Glomerular endothelial cell (primary cell): Measurements from ENCODE around the gene THSD4. TPM values are rescaled to one million over a fixed set of nuclear protein-coding genes. Genes with fewer than 3 reads are reported as not detected.
"Not testable (repeated sequence)": the region's sequence is repeated elsewhere in the genome, so short reads cannot be mapped to it uniquely, and the experiment has no call there.

ENCODE experiments used
- DNase-seq: peaks from one replicate; pipeline ENCODE4 v3.0.0-alpha.2; 2011; ENCODE audit warnings: low read depth, low spot score; ENCODE audit errors: extremely low read depth
- total RNA-seq: library from RNA; depleted of rRNA; stranded (reverse); fragments of >200 nt; gene quantifications from 2 replicates; pipeline ENCODE4 v1.2.3, GENCODE V29; 2015

The THSD4 gene
- total RNA-seq, 1 donor from 2014 or later: 110 TPM

- no peak for DNase-seq
These were observed 133.1 kb downstream of the THSD4 start for GRCh38 chr15:71248386-71248785.

- DNase-seq: no peak
These were observed 134.7 kb downstream of the THSD4 start for GRCh38 chr15:71249986-71250385.

GRCh38 chr15:71250936-71251583 is 135.8 kb downstream of the THSD4 start:
- no peak for DNase-seq

- no peak for DNase-seq
These were observed 136.3 kb downstream of the THSD4 start for GRCh38 chr15:71251584-71252043.

GRCh38 chr15:71252044-71252739 is 136.9 kb downstream of the THSD4 start:
- no peak for DNase-seq

- no peak for DNase-seq
These were observed 137.4 kb downstream of the THSD4 start for GRCh38 chr15:71252740-71253047.

- DNase-seq: no peak
These were observed 139.2 kb downstream of the THSD4 start for GRCh38 chr15:71254491-71254890.

GRCh38 chr15:71256934-71257664 is 141.8 kb downstream of the THSD4 start:
- DNase-seq: no peak

GRCh38 chr15:71259866-71260265 is 144.6 kb downstream of the THSD4 start:
- no peak for DNase-seq

- DNase-seq: no peak
These were observed 146.1 kb downstream of the THSD4 start for GRCh38 chr15:71261418-71261817.

- DNase-seq: no peak
These were observed 146.6 kb downstream of the THSD4 start for GRCh38 chr15:71261909-71262308.

- no peak for DNase-seq
These were observed 147.3 kb downstream of the THSD4 start for GRCh38 chr15:71262599-71262998.

- DNase-seq: not testable (repeated sequence)
These were observed 150.3 kb downstream of the THSD4 start for GRCh38 chr15:71265606-71266005.

- DNase-seq: no peak
These were observed 156.1 kb downstream of the THSD4 start for GRCh38 chr15:71271327-71271726.

GRCh38 chr15:71272932-71273331 is 157.7 kb downstream of the THSD4 start:
- DNase-seq: no peak

- DNase-seq: no peak
These were observed 158.6 kb downstream of the THSD4 start for GRCh38 chr15:71273731-71274447.

GRCh38 chr15:71274448-71274798 is 159.2 kb downstream of the THSD4 start:
- DNase-seq: no peak

GRCh38 chr15:71275098-71275497 is 159.8 kb downstream of the THSD4 start:
- DNase-seq: no peak

- no peak for DNase-seq
These were observed 160.5 kb downstream of the THSD4 start for GRCh38 chr15:71275566-71276335.

- no peak for DNase-seq
These were observed 161.0 kb downstream of the THSD4 start for GRCh38 chr15:71276336-71276665.
